ENCODE results near the gene PDIA4.

GRCh38 chr7:148967602-148968001, 60.7 kb downstream of the PDIA4 start:
- no peak for TF ChIP-seq CTCF (IDR thresholded peaks at IDR 0.05 in 8 of 11, conservative IDR thresholded peaks at IDR 0.05 in 3 of 11)
- no peak for TF ChIP-seq POLR2A (IDR thresholded peaks at IDR 0.05)
